Colonic mucosa (tissue), 4 donors: ENCODE results near the gene GPR149. TPM values are rescaled to one million over a fixed set of nuclear protein-coding genes. Genes with fewer than 3 reads are reported as not detected.

Experiments used
- DNase-seq: peaks from one replicate; pipeline ENCODE4 v3.0.0-alpha.2; 2020
- H3K27ac ChIP-seq: fragments of 200-600 bp; one replicate; pipeline ENCODE4 v1.8.0; 2021
- H3K27me3 ChIP-seq: fragments of 200-600 bp; one replicate; pipeline ENCODE4 v1.8.0; 2021
- H3K36me3 ChIP-seq: fragments of 200-600 bp; one replicate; pipeline ENCODE4 v1.8.0; 2021
- H3K4me1 ChIP-seq: fragments of 200-600 bp; one replicate; pipeline ENCODE4 v1.8.0; 2021; ENCODE audit warnings: mild to moderate bottlenecking
- H3K4me3 ChIP-seq: fragments of 200-600 bp; one replicate; pipeline ENCODE4 v1.8.0; 2021
- H3K9ac ChIP-seq, 2 donors: one replicate each; pipeline ENCODE4 v1.7.0; 2013; ENCODE audit warnings: control low read depth in 2 of 2, low read depth in 2 of 2, low read length in 2 of 2
- H3K9me3 ChIP-seq: fragments of 200-600 bp; one replicate; pipeline ENCODE4 v1.8.0; 2021
- CTCF ChIP-seq: fragments of 200-600 bp; IDR thresholded peaks from one replicate; pipeline ENCODE4 v1.8.0; 2022; ENCODE audit warnings: antibody characterized with exemption, mild to moderate bottlenecking
- intact Hi-C: fragments of 100-400 bp; cut with DNase I; formaldehyde crosslinking; loops from one replicate; pipeline ENCODE4 v1.14.1; 2022
- total RNA-seq, 2 donors: library from RNA; stranded (reverse); fragmentation: NEBNext Ultra II Directional in 1 of 2; extraction: Animal tissue kit (Norgen Biotek cat#: 25700) in 1 of 2; gene quantifications; one replicate each; pipeline ENCODE4 v1.2.1, GENCODE V29; 2021
- donor health status: healthy.
- donor health status: DM: no; HTN: no; CAD: no.
- donor health status: DM: no; HTN: no; CAD: no.

The GPR149 gene
- total RNA-seq, 2 donors from 2014 or later: not detected

GRCh38 chr3:154431043-154431442, 1.1 kb upstream of the GPR149 start:
- no peak overlapping the region for H3K27ac ChIP-seq
- H3K9me3 ChIP-seq: no peaks in the 10 kb centered on the region
- no peak for TF ChIP-seq CTCF
- intact Hi-C loops: no loop called here
- peaks cover 7% of the 10 kb centered on the region for H3K27me3 ChIP-seq
- H3K36me3 ChIP-seq: no peaks in the 10 kb centered on the region
- no peak overlapping the region for H3K9ac ChIP-seq
- H3K4me3 ChIP-seq: no peak overlapping the region
- no peaks in the 10 kb centered on the region for H3K4me1 ChIP-seq
- no peak for DNase-seq

GRCh38 chr3:154428286-154429206, 1.4 kb downstream of the GPR149 start:
- no peak overlapping the region for H3K27ac ChIP-seq
- peaks cover 7% of the 10 kb centered on the region for H3K27me3 ChIP-seq
- H3K36me3 ChIP-seq: no peaks in the 10 kb centered on the region
- H3K4me3 ChIP-seq: no peak overlapping the region
- no peak for TF ChIP-seq CTCF
- no peak for DNase-seq
- no peak overlapping the region for H3K9ac ChIP-seq
- H3K9me3 ChIP-seq: no peaks in the 10 kb centered on the region
- H3K4me1 ChIP-seq: no peaks in the 10 kb centered on the region
- intact Hi-C loops: no loop called here

- Histone ChIP-seq H3K36me3 (no peaks in the 10 kb centered on the region), H3K4me1 (no peaks in the 10 kb centered on the region), H3K9me3 (no peaks in the 10 kb centered on the region), H3K4me3 (no peak overlapping the region), H3K27ac (no peak overlapping the region), H3K27me3 (peaks cover 7% of the 10 kb centered on the region), H3K9ac (no peak overlapping the region)
- intact Hi-C loops: no loop called here
- TF ChIP-seq CTCF: no peak
- DNase-seq: no peak
Measured at GRCh38 chr3:154427685-154428285, 2.2 kb downstream of the GPR149 start.

- no peak for TF ChIP-seq CTCF
- H3K27me3 ChIP-seq: no peaks in the 10 kb centered on the region
- H3K36me3 ChIP-seq: no peaks in the 10 kb centered on the region
- H3K4me3 ChIP-seq: no peak overlapping the region
- H3K4me1 ChIP-seq: no peaks in the 10 kb centered on the region
- intact Hi-C loops: no loop called here
- H3K9ac ChIP-seq: no peak overlapping the region
- no peak overlapping the region for H3K27ac ChIP-seq
- no peaks in the 10 kb centered on the region for H3K9me3 ChIP-seq
- no peak for DNase-seq
Measured at GRCh38 chr3:154422694-154423093, 7.3 kb downstream of the GPR149 start.

- no peak for DNase-seq
Measured at GRCh38 chr3:154421083-154421482, 8.9 kb downstream of the GPR149 start.

More at GRCh38 chr3:154421083-154421482, 8.9 kb downstream of the GPR149 start:
- intact Hi-C loops: no loop called here
- no peaks in the 10 kb centered on the region for H3K27me3 ChIP-seq
- no peak overlapping the region for H3K27ac ChIP-seq
- no peaks in the 10 kb centered on the region for H3K36me3 ChIP-seq
- no peaks in the 10 kb centered on the region for H3K9me3 ChIP-seq
- no peak overlapping the region for H3K9ac ChIP-seq
- no peaks in the 10 kb centered on the region for H3K4me1 ChIP-seq
- no peak overlapping the region for H3K4me3 ChIP-seq
- no peak for TF ChIP-seq CTCF
